Stimulated activated CD8-positive, alpha-beta memory T cell treated with anti-CD3 and anti-CD28 coated beads, Interleukin-12 subunit alpha, Interleukin-12 subunit beta, amount 100 ng/mL, for 4 hours (primary cell): Measurements from ENCODE around the gene DYNLT2B.
A peak's percentile ranks its signal among the peaks of the same experiment; 100 is the strongest.
"Not testable (repeated sequence)": the region's sequence is repeated elsewhere in the genome, so short reads cannot be mapped to it uniquely, and the experiment has no call there.

ENCODE experiments used
- DNase-seq: peaks from one replicate; pipeline ENCODE4 v3.0.0-alpha.2; 2020; ENCODE audit warnings: low read depth

Gene DYNLT2B

GRCh38 chr3:196323691-196324090, 5.7 kb upstream of the DYNLT2B start:
- DNase-seq, result no peak

DNA sequence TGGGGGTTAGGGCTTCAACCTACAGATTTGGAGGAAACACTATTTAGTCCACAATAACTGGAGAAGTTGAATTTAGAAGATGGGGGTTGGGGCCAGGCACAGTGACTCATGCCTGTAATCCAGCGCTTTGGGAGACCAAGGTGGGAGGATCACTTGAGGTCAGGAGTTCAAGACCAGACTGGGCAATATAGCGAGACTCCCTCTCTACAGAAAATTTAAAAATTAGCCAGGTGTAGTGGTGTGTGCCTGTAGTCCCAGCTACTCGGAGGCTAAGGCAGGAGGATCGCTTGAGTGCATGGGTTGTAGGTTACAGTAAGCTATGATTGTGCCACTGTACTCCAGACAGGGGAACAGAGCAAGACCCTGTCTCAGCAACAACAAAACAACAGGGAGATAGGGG, 5.0 kb upstream of the DYNLT2B start:
- no peak for DNase-seq

DNA sequence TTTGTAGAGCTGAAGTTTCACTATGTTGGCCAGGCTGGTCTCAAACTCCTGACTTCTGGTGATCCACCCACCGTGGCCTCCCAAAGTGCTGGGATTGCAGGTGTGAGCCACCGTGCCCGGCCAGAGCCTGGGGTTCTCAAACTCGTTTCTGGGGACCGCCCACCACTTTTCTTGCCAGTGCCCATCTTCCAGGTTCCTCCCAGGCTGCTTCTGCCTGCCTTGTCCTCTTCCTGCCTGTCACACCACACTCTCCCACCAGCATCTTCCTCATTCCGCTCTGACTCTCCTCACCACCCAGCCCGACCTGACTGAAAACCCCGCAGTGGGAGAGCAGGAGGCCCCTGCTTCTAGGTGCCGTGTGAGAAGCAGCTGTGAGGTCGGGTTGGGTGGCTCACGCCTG, 3.1 kb upstream of the DYNLT2B start:
- no peak for DNase-seq

DNA sequence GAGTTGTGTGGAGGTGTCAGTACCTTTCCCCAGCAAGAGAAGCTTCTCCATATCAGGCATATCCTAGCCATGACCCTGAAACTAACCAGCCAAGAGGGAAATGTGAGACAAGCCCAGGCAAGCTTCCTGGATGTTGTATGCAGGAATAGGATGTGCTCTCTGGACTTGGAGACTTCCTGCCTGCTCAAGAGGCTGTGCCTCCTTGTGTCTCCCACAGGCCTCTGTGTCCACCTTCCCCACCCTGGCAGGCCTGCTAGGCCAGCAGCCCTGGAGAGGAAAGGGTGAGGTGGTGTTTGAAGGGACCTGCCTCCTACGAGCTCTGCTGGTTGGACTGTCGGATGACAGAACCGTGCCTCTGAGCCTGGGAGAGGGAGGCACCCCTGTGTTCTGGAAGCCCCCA, 2.1 kb upstream of the DYNLT2B start:
- DNase-seq, result no peak

GRCh38 chr3:196316799-196317686, 997 bp downstream of the DYNLT2B start:
- DNase-seq, result not testable (repeated sequence)

DNA sequence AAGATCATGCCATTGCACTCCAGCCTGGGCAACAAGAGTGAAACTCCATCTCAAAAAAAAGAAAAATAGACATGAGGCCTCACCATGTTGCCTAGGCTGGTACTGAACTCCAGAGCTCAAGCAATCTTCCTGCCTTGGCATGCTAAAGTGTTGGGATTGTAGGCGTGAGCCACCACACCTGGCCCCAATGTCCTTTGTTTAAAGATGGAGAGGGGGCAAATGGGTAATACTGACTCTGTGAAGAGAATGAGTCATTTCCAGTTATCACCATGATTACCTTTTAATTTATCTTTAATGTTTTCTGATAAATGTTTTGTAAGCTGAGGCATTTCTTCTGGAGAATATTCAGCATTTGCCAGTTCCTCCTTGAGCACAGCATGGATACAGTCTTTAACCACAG, 2.2 kb downstream of the DYNLT2B start:
- DNase-seq, result no peak

DNA sequence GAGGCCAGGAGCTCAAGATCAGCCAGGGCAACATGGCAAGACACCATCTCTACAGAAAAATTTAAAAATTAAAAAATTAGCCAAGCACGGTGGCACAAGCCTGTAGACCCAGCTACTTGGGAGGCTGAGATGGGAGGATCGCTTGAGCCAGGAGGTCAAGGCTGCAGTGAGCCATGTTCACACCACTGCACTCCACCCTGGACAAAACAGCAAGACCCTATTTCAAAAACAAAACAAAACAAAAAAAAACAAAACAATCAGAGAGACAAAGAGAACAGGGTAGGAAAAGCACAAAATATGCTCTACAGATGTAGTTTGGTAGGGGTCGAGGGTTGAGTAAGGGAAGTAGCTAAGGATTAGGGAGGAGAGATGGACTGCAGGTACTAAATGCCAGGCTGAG, 3.4 kb downstream of the DYNLT2B start:
- DNase-seq, result no peak

- not testable (repeated sequence) for DNase-seq
These were observed 4.0 kb downstream of the DYNLT2B start for GRCh38 chr3:196314086-196314485.

DNA sequence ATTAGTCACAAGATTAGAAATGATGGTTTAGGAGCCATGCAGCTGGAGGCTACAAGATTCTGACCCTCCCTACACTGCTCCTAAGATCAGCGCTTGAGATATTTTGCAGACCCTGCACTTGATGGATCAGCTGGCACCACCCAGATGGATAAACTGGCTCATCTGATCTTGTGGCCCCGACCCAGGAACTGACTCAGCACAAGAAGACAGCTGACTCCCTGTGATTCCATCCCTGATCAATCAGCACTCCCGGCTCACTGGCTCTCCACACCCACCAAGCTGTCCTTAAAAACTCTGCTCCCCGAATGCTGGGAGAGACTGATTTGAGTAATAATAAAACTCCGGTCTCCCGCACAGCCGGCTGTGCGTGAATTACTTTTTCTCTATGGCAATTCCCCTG, 15.1 kb downstream of the DYNLT2B start:
- DNase-seq, result not testable (repeated sequence)

DNA sequence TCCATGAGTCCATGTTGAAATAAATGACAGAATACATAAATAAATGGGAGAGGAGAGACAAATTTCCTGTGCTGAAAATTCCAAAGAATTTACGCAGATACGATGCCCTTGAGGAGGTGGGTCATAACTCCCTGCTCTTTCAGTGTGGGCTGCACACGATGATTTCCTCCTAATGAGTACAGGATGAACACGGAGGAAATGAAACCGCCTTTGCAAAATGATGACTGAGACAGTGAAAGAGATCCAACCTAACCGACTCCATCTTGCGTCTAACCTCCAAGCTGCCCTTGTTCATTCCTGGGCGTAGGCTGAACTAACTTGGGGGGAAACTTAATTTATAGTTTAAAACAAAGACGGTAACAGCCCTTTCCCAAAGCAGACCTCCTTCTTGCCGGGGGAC, 15.5 kb downstream of the DYNLT2B start:
- DNase-seq, result not testable (repeated sequence)

DNA sequence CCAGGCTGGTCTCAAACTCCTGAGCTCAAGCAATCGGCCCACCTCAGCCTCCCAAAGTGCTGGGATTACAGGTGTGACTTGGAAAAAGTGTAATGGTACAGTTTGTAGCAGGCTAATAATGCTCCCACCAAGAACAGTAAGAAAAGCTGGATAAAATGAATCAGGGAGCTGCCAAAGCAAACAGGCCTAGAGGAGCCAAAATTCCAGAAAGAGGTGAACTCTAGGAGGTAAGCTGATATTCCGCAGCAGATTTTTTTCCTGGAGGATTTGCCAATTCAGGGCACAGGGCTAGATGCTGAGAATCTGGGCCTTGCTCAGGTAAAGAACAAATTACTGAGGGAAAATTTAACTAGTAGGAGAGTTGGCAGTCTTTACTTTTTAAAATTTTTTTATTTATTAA, 19.5 kb downstream of the DYNLT2B start:
- DNase-seq, result no peak

DNA sequence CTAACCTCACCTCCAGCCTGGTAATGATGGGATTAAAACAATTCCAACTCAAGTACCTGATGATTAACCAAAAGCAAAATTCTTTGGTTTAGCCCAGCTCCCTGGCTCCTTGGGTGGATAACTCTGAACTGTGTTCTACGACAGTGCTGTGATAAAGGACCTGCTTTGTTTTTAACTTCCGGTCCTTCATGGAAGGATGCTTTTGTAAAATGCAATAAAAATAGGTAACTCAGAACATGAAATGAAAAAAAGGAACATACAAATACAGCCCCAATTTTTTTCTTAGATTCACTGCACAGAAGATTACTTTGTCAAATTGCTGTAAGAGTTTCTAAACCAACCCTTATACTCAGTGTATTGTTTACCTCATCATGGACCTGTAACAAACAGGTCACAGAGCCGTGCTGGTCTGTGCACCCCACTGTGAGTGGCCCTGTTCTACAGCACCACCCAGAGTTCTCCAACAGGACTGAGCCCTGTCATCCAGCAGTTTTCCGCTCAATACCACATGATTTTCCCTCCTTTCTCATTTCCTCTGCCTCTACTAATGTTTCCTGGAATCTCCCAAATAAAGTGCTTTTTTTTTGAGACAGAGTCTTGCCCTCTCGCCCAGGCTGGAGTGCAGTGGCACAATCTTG, 25.6 kb downstream of the DYNLT2B start:
- DNase-seq, result no peak

DNA sequence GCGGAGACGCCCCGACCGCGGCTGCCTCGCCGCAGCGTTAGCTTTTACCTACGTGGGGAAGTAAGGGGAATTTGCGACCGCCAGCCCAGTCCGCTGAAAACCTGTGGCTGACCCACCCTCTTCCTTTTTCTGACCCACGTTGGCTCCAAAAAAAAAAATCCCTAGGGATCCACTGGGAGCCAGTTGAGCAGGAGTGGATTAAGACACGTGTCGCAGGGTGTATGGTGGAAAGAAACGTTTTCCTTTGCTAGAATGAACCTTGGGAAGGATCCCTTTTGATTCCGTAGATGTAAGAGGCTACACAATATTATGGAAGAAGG, 29.9 kb downstream of the DYNLT2B start:
- DNase-seq, result no peak

DNA sequence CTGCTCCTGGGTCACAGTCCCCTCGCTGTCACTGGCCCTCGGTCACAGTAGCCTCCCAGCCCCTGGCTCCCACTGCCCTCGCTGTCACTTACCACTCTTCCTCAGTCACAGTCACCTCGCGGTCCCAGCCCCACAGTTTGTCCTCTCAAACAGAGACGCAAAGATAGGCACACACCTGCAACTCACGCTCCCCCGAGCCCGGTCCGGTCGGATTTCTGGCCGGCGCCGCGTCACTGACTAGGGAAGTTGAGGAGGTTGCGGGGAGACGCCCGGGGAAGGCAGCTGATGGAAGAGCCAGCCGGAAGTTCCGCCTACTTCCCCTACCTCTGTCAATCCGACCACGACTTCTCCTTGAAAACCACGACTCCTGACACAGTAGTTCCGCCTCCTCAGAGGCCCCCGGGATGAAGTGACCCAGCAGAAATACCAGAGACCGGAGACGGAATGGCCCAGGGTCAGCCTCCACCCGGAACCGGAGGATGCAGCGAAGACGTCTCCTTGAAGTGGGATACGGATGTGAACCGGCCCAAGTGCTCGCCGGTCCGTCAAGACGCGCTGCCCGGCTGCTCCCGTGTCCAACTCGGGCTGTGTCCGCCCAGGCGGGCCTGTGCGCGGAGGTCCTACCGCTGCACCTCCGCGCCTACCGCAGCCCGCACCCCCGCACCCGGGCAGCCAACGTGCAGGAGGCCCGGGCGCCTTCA, 30.4 kb downstream of the DYNLT2B start, which contains the start of gene PCYT1A:
Gene PCYT1A (minus strand): TSS at position 287 of the 701 bp plus-strand sequence. CDS start 17,195 bp downstream, outside the sequence.
- peak; percentile 58 for DNase-seq

DNA sequence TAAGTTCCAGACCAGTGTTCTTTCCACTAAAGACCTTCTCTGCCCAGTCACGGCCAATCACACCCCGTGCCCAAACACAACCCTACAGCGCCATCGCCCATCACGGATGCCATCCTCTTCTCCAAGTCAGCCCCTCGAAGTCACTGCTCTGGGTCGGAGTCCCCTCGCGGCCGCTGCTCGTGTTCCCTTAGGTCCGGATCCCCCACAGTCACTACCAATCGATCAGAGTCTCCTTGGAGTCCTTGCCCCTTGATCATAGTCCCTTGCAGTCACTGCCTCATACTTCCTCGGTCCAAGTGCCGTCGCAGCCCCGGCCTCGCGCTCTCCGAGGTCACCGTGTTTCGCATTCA, 31.0 kb downstream of the DYNLT2B start:
- DNase-seq, result no peak

- DNase-seq, result no peak
These were observed 33.6 kb downstream of the DYNLT2B start for GRCh38 chr3:196284396-196284795.

GRCh38 chr3:196281962-196282361, 36.1 kb downstream of the DYNLT2B start:
- no peak for DNase-seq

DNA sequence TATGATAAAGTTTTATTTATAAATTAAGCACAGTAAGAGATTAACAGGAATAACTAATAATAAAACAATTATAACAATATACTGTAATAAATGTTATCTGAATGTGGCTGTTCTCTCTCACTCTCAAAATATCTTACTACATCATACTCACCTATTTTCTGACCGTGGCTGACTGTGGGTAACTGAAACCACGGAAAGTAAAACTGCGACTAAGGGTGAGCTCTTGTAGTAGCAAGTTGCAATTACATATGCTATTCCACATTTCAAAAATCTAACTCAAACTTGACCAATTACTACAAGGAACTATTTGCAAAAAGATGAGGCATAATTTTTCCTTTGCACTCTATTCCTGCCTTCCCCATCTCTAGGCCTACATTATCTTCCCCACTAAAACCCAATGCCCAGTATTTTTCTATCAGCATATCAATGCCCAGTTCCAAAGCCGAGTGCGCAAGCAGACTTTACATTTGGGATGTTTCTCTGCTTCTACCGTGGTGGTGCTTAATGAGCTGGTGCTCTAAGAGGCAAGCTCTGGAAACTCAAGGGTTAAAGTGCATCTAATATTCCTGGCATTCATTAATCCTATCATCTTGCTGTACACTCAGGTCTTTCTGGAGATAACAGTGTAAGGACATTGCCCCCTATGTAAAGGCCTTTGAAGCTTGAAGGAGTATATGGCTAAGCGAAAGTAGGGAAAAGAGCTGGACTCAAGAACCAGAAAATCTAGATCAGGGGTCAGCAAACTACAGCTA, 37.2 kb downstream of the DYNLT2B start:
- DNase-seq, result no peak

DNA sequence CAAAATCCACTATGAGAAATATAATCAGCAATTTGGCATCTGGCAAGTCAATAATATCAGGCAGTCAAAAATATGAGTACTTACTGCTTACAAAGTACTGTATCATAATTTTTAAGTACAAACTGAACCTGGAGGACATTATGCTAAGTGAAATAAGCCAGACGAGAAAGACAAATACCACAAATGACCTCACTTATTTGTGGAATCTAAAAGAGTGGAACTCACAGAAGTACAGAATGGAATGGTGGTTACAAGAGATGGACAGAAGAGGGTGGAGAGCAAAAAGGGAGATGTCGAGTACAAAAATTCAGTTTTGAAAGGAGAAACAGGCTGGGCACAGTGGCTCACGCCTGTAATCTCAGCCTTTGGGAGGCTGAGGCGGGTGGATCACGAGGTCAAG, 42.9 kb downstream of the DYNLT2B start:
- DNase-seq, result no peak

DNA sequence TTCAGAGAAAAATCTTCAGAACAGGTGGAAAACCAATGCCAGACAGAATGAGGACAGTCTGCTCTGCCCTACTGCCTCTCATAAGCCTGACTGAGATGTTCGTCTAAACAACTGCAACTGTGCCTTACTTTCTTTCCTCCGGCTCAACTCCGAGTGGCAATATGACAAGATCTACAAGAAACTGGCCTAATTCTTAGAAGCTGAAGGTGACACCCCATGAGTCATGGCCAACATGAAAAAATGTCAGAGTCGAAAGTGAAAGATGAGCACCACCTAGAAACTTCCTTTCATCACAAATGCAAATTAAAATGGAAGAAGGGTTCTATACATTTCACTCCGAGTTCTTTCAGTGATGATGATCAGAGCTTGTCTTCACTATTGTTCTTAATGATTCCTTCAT, 43.5 kb downstream of the DYNLT2B start:
- DNase-seq, result peak; percentile 18

DNA sequence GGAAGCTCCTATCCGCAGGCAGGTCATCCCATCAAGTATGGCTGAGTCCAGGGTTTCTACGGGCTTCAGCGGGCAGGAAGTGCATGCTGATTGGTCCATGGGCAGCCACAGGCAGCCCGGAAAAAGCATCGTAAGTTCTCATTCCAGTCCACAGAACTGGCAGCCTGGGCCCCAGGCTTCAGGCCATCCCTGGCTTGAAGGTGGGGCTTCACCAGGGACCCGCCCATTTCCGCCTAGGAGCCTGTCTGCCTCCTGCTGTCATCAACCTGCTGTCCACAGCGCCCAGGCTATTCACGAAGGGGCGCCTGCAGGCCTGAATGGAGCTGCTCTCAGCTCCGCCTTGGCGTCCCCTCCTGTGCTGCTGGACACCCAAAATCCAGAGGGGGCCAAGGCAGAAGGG, 44.4 kb downstream of the DYNLT2B start:
- no peak for DNase-seq

DNA sequence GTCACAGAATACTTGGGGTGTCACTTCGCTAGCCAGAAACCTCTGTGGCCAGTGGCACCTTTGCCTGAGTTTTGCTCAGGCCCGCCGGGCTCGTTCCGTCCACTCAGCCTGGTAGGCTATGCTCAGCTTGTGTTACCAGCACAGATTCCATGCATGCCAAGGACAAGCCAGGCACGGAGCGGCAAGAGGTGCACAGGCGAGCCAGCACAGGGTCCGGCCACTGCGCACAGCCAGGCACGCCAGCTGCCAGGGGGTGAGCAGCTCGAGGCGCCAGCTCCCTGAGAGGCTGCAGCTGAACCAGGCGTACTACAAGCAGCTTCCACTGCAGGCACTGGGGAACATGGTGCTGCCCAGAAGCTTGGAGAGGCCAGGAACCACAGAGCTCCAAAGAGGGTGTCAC, 45.2 kb downstream of the DYNLT2B start:
- DNase-seq, result no peak
